GM19239 (cell line): Measurements from ENCODE around the gene PPFIA2.
"Not testable (repeated sequence)": the region's sequence is repeated elsewhere in the genome, so short reads cannot be mapped to it uniquely, and the experiment has no call there.

ENCODE experiments used
- DNase-seq: peaks from one replicate; pipeline ENCODE4 v3.0.0; 2011; ENCODE audit warnings: low spot score; ENCODE audit not compliant: insufficient read length
- FAIRE-seq: peaks from 2 replicates; lab custom pipeline; 2011; peaks lifted over from hg19 to GRCh38; lab: Jason Lieb, UNC

The PPFIA2 gene

GRCh38 chr12:81679614-81680013 lies 79.5 kb downstream of the PPFIA2 start:
- DNase-seq: no peak
- FAIRE-seq: no peak

- FAIRE-seq: no peak
- DNase-seq: no peak
Measured at GRCh38 chr12:81670759-81671158, 88.4 kb downstream of the PPFIA2 start.

- FAIRE-seq: no peak
- no peak for DNase-seq
Measured at GRCh38 chr12:81668475-81668874, 90.7 kb downstream of the PPFIA2 start.

GRCh38 chr12:81659310-81659709 lies 99.8 kb downstream of the PPFIA2 start:
- not testable (repeated sequence) for FAIRE-seq, DNase-seq

- FAIRE-seq (no peak), DNase-seq (no peak)
Measured at GRCh38 chr12:81644503-81644902, 114.6 kb downstream of the PPFIA2 start.

- no peak for FAIRE-seq
- DNase-seq: no peak
Measured at GRCh38 chr12:81639196-81639595, 120.0 kb downstream of the PPFIA2 start.

- no peak for FAIRE-seq
- no peak for DNase-seq
Measured at GRCh38 chr12:81633127-81633526, 126.0 kb downstream of the PPFIA2 start.

- DNase-seq: no peak
- no peak for FAIRE-seq
Measured at GRCh38 chr12:81627336-81628189, 131.6 kb downstream of the PPFIA2 start.

GRCh38 chr12:81626406-81626805 lies 132.7 kb downstream of the PPFIA2 start:
- FAIRE-seq (no peak), DNase-seq (no peak)

- no peak for FAIRE-seq
- no peak for DNase-seq
Measured at GRCh38 chr12:81617915-81618314, 141.2 kb downstream of the PPFIA2 start.

GRCh38 chr12:81615026-81615588 lies 144.0 kb downstream of the PPFIA2 start:
- DNase-seq: no peak
- FAIRE-seq: no peak

- no peak for FAIRE-seq
- no peak for DNase-seq
Measured at GRCh38 chr12:81610955-81611889, 147.9 kb downstream of the PPFIA2 start.

- DNase-seq: no peak
Measured at GRCh38 chr12:81597928-81598604, 161.1 kb downstream of the PPFIA2 start.

GRCh38 chr12:81596558-81596957 lies 162.6 kb downstream of the PPFIA2 start:
- FAIRE-seq (no peak), DNase-seq (no peak)

More at GRCh38 chr12:81597928-81598604, 161.1 kb downstream of the PPFIA2 start:
- no peak for FAIRE-seq

- DNase-seq (no peak), FAIRE-seq (no peak)
Measured at GRCh38 chr12:81591256-81591655, 167.9 kb downstream of the PPFIA2 start.

GRCh38 chr12:81590703-81591102 lies 168.4 kb downstream of the PPFIA2 start:
- not testable (repeated sequence) for DNase-seq, FAIRE-seq

- FAIRE-seq: no peak
- no peak for DNase-seq
Measured at GRCh38 chr12:81588235-81589008, 170.7 kb downstream of the PPFIA2 start.

GRCh38 chr12:81585787-81586186 lies 173.4 kb downstream of the PPFIA2 start:
- DNase-seq (no peak), FAIRE-seq (no peak)

GRCh38 chr12:81573228-81573627 lies 185.9 kb downstream of the PPFIA2 start:
- DNase-seq: no peak
- FAIRE-seq: no peak
